ENCODE measurements around the gene NDUFB2.

NDUFB2 gene

DNA sequence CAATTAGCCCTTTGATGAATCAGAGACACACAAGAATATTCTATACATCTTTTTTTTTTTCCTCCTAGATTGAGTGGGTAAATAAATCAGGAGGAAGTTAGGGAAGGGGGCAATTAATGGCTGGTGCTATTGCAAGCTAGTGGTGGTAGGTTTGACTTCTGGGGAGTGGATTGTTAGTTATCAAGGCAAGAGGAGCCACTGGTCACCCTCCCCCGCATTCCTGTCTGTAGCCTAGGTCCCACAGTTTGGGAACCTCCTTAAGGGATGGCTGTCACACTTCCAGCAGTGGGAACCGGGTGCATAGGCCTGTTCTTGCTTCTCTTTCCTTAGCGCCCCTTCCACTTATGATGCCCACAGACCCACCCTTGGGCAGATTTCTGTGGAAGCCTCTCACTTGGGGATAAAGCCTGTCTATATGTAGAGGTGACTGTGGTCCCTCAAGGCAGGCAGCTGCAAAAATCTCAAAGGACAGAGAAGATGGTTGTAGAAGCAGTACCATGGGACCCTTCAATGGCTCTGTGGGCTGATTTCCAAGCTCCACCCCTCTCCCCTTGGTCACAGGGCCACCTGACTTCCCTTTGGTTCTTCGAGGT is 26.1 kb upstream of the NDUFB2 start:
- TF ChIP-seq, protein P1, sequence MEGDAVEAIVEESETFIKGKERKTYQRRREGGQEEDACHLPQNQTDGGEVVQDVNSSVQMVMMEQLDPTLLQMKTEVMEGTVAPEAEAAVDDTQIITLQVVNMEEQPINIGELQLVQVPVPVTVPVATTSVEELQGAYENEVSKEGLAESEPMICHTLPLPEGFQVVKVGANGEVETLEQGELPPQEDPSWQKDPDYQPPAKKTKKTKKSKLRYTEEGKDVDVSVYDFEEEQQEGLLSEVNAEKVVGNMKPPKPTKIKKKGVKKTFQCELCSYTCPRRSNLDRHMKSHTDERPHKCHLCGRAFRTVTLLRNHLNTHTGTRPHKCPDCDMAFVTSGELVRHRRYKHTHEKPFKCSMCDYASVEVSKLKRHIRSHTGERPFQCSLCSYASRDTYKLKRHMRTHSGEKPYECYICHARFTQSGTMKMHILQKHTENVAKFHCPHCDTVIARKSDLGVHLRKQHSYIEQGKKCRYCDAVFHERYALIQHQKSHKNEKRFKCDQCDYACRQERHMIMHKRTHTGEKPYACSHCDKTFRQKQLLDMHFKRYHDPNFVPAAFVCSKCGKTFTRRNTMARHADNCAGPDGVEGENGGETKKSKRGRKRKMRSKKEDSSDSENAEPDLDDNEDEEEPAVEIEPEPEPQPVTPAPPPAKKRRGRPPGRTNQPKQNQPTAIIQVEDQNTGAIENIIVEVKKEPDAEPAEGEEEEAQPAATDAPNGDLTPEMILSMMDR (IDR thresholded peaks at IDR 0.05; ENCODE audit: low read length), result no peak
- no peak for TF ChIP-seq EZH2 (IDR thresholded peaks at IDR 0.05; ENCODE audit: borderline replicate concordance, low read length)
- Histone ChIP-seq H2AFZ (ENCODE audit: low read length) (no peak overlapping the region), H3F3A (ENCODE audit: insufficient read depth, low read length) (peaks cover 16% of the 10 kb centered on the region; the same call in 1 of the 2 replicates)

DNA sequence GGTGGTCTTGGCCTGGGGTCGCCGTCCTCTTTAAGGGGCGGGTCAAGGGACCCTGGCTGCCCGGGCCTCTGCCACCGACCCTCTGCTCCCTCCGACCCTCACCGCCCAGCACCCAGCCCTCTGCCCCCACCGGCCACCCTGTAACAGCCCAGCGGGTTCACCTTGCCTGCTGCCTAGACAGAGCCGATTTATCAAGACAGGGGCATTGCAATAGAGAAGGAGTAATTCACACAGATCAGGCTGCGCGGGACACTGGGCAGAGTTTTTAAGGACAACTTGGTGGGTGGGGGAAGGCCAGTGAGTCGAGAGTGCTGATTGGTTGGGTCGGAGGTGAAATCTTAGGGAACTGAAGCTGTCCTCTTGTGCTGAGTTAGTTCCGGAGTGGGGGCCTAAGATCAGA is 24.5 kb upstream of the NDUFB2 start:
- Histone ChIP-seq H3K9ac (ENCODE audit: low read length) (peak overlapping the region; percentile 57; the same call in 1 of the 2 replicates), H4K20me1 (ENCODE audit: insufficient read depth, low read length) (no peaks in the 10 kb centered on the region), H3K9me2 (ENCODE audit: low read depth, low read length) (no peaks in the 10 kb centered on the region), H3K79me2 (ENCODE audit: insufficient read depth, low read length) (no peaks in the 10 kb centered on the region), H3K36me3 (ENCODE audit: insufficient read depth, low read length) (no peaks in the 10 kb centered on the region), H2AFZ (ENCODE audit: low read length) (peak overlapping the region; percentile 71; the same call in 1 of the 2 replicates), H3K27ac (ENCODE audit: low read depth, low read length, poor library complexity, severe bottlenecking) (peak overlapping the region; percentile 8), H3K4me1 (ENCODE audit: insufficient read depth, low read length, severe bottlenecking) (peaks cover 46% of the 10 kb centered on the region), H3F3A (ENCODE audit: insufficient read depth, low read length) (peaks cover 23% of the 10 kb centered on the region; the same call in 1 of the 2 replicates), H3K4me2 (ENCODE audit: low read length) (peak overlapping the region; percentile 60), H3K27me3 (ENCODE audit: insufficient read depth, low read length) (no peaks in the 10 kb centered on the region), H3K9me3 (ENCODE audit: low read length) (no peaks in the 10 kb centered on the region), H3K4me3 (ENCODE audit: low read depth, low read length, poor library complexity, severe bottlenecking) (peak overlapping the region; percentile 76)
- no peak for TF ChIP-seq EZH2 (IDR thresholded peaks at IDR 0.05; ENCODE audit: borderline replicate concordance, low read length)
- TF ChIP-seq, protein P1 (IDR thresholded peaks at IDR 0.05; ENCODE audit: low read length), result no peak

More for the DNA sequence above, 26.1 kb upstream of the NDUFB2 start:
- Histone ChIP-seq H3K27me3 (ENCODE audit: insufficient read depth, low read length) (no peaks in the 10 kb centered on the region), H3K9me2 (ENCODE audit: low read depth, low read length) (no peaks in the 10 kb centered on the region), H3K9me3 (ENCODE audit: low read length) (no peaks in the 10 kb centered on the region), H3K4me1 (ENCODE audit: insufficient read depth, low read length, severe bottlenecking) (peaks cover 31% of the 10 kb centered on the region), H3K36me3 (ENCODE audit: insufficient read depth, low read length) (no peaks in the 10 kb centered on the region), H3K9ac (ENCODE audit: low read length) (no peak overlapping the region), H4K20me1 (ENCODE audit: insufficient read depth, low read length) (no peaks in the 10 kb centered on the region), H3K4me2 (ENCODE audit: low read length) (no peak overlapping the region), H3K79me2 (ENCODE audit: insufficient read depth, low read length) (no peaks in the 10 kb centered on the region), H3K27ac (ENCODE audit: low read depth, low read length, poor library complexity, severe bottlenecking) (no peak overlapping the region), H3K4me3 (ENCODE audit: low read depth, low read length, poor library complexity, severe bottlenecking) (no peak overlapping the region)

DNA sequence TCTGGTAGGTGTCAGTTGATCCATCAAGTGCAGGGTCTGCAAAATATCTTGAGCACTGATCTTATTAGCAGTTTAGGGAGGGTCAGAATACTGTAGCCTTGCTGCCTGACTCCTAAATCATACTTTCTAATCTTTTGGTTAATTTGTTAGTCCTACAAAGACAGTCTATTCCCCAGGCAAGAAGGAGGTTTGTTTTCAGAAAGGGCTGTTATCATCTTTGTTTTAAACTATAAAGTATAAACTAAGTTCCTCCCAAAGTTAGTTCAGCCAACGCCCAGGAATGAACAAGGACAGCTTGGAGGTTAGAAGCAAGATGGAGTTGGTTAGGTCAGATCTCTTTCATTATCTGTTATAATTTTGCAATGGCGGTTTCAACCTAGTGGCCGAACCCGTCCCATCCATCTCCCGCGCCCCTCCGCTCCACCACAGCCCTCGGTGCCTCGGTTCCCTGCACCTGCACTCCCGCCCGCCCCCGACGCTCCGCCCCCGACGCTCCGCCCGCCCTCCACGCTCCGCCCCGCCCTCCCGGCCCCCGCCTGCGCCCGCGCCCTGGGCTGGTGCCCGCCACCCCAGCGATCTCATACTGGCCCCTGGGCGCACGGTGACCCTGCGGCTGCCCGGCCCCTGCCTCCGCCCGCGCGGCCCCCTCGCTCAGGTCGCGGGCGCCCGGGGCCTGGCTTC is 24.0 kb upstream of the NDUFB2 start, which contains the start of gene ADCK2:
ADCK2 (plus strand) TSS at position 564 of the 681 bp plus-strand sequence. CDS start 386 bp downstream, outside the sequence.
- H3K9me3 ChIP-seq (ENCODE audit: low read length), result no peaks in the 10 kb centered on the region
- H2AFZ ChIP-seq (ENCODE audit: low read length), result peak within 1 kb of the TSS; percentile 71; the same call in 1 of the 2 replicates
- H3K79me2 ChIP-seq (ENCODE audit: insufficient read depth, low read length), result no peaks in the 10 kb centered on the region
- H3K4me2 ChIP-seq (ENCODE audit: low read length), result peak within 1 kb of the TSS; percentile 90
- H3K27me3 ChIP-seq (ENCODE audit: insufficient read depth, low read length), result no peaks in the 10 kb centered on the region
- TF ChIP-seq, protein P1 (IDR thresholded peaks at IDR 0.05; ENCODE audit: low read length), result no peak; the same call in 1 of the 2 replicates
- no peak for TF ChIP-seq EZH2 (IDR thresholded peaks at IDR 0.05; ENCODE audit: borderline replicate concordance, low read length)
- H3K9me2 ChIP-seq (ENCODE audit: low read depth, low read length), result no peaks in the 10 kb centered on the region
- H4K20me1 ChIP-seq (ENCODE audit: insufficient read depth, low read length), result no peaks in the 10 kb centered on the region
- H3K9ac ChIP-seq (ENCODE audit: low read length), result peak within 1 kb of the TSS; percentile 89
- H3K27ac ChIP-seq (ENCODE audit: low read depth, low read length, poor library complexity, severe bottlenecking), result peak within 1 kb of the TSS; percentile 93
- H3K36me3 ChIP-seq (ENCODE audit: insufficient read depth, low read length), result peaks cover under 1% of the 10 kb centered on the region; the same call in 1 of the 2 replicates
- peak within 1 kb of the TSS; percentile 76 for H3K4me3 ChIP-seq (ENCODE audit: low read depth, low read length, poor library complexity, severe bottlenecking)
- peaks cover 52% of the 10 kb centered on the region for H3K4me1 ChIP-seq (ENCODE audit: insufficient read depth, low read length, severe bottlenecking)
- H3F3A ChIP-seq (ENCODE audit: insufficient read depth, low read length), result peaks cover 23% of the 10 kb centered on the region; the same call in 1 of the 2 replicates

All from OCI-LY1 (cell line).